Progenitor cell of endocrine pancreas (in vitro differentiated cells): ENCODE results near the gene RADIL. TPM values are rescaled to one million over a fixed set of nuclear protein-coding genes. Genes with fewer than 3 reads are reported as not detected.
A peak's percentile ranks its signal among the peaks of the same experiment; 100 is the strongest.

ENCODE experiments used
- DNase-seq: peaks from one replicate; pipeline ENCODE4 v3.0.0; 2021; ENCODE audit warnings: low spot score; ENCODE audit not compliant: unreplicated experiment
- H3K27ac Mint-ChIP-seq: 2 replicates; pipeline ENCODE4 v1.8.0; 2021; ENCODE audit warnings: mild to moderate bottlenecking, moderate library complexity, mixed read lengths
- H3K27me3 Mint-ChIP-seq: 2 replicates; pipeline ENCODE4 v1.8.0; 2021; ENCODE audit warnings: mixed read lengths
- H3K36me3 Mint-ChIP-seq: 2 replicates; pipeline ENCODE4 v1.8.0; 2022; ENCODE audit warnings: mixed read lengths; ENCODE audit not compliant: insufficient read depth
- H3K4me1 Mint-ChIP-seq: 2 replicates; pipeline ENCODE4 v1.8.0; 2021; ENCODE audit warnings: low read depth, mixed read lengths
- H3K4me3 Mint-ChIP-seq: 2 replicates; pipeline ENCODE4 v1.8.0; 2021; ENCODE audit warnings: low read depth, mild to moderate bottlenecking, moderate library complexity, mixed read lengths
- H3K9me3 Mint-ChIP-seq: 2 replicates; pipeline ENCODE4 v1.8.0; 2021; ENCODE audit warnings: low read depth, mixed read lengths
- total RNA-seq: library from RNA; stranded (reverse); gene quantifications from 2 replicates; pipeline ENCODE4 v1.2.1, GENCODE V29; 2021
- TF ChIP-seq, protein P1 (sequence below): fragments of 200-600 bp; sonication (generic); IDR thresholded peaks from one replicate; pipeline ENCODE4 v1.5.0; 2021; ENCODE audit warnings: antibody characterized with exemption, mild to moderate bottlenecking; ENCODE audit not compliant: unreplicated experiment

Gene RADIL
- total RNA-seq, 1 donor from 2014 or later: 2.0 TPM

- H3K4me3 Mint-ChIP-seq: no peak overlapping the region
- peaks cover 3% of the 10 kb centered on the region for H3K27me3 Mint-ChIP-seq
- TF ChIP-seq, protein P1, sequence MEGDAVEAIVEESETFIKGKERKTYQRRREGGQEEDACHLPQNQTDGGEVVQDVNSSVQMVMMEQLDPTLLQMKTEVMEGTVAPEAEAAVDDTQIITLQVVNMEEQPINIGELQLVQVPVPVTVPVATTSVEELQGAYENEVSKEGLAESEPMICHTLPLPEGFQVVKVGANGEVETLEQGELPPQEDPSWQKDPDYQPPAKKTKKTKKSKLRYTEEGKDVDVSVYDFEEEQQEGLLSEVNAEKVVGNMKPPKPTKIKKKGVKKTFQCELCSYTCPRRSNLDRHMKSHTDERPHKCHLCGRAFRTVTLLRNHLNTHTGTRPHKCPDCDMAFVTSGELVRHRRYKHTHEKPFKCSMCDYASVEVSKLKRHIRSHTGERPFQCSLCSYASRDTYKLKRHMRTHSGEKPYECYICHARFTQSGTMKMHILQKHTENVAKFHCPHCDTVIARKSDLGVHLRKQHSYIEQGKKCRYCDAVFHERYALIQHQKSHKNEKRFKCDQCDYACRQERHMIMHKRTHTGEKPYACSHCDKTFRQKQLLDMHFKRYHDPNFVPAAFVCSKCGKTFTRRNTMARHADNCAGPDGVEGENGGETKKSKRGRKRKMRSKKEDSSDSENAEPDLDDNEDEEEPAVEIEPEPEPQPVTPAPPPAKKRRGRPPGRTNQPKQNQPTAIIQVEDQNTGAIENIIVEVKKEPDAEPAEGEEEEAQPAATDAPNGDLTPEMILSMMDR: no peak
- H3K27ac Mint-ChIP-seq: no peak overlapping the region
- H3K36me3 Mint-ChIP-seq: no peaks in the 10 kb centered on the region
- no peak for DNase-seq
- no peaks in the 10 kb centered on the region for H3K4me1 Mint-ChIP-seq
- H3K9me3 Mint-ChIP-seq: no peaks in the 10 kb centered on the region
Observed at GRCh38 chr7:4875391-4875790, 8.1 kb downstream of the RADIL start.

GRCh38 chr7:4873071-4873944 is 10.2 kb downstream of the RADIL start:
- no peak for DNase-seq
- TF ChIP-seq, protein P1: no peak
- Mint-ChIP-seq H3K9me3 (no peaks in the 10 kb centered on the region), H3K27ac (no peak overlapping the region), H3K4me1 (no peaks in the 10 kb centered on the region), H3K4me3 (no peak overlapping the region), H3K27me3 (no peaks in the 10 kb centered on the region), H3K36me3 (no peaks in the 10 kb centered on the region)

DNA sequence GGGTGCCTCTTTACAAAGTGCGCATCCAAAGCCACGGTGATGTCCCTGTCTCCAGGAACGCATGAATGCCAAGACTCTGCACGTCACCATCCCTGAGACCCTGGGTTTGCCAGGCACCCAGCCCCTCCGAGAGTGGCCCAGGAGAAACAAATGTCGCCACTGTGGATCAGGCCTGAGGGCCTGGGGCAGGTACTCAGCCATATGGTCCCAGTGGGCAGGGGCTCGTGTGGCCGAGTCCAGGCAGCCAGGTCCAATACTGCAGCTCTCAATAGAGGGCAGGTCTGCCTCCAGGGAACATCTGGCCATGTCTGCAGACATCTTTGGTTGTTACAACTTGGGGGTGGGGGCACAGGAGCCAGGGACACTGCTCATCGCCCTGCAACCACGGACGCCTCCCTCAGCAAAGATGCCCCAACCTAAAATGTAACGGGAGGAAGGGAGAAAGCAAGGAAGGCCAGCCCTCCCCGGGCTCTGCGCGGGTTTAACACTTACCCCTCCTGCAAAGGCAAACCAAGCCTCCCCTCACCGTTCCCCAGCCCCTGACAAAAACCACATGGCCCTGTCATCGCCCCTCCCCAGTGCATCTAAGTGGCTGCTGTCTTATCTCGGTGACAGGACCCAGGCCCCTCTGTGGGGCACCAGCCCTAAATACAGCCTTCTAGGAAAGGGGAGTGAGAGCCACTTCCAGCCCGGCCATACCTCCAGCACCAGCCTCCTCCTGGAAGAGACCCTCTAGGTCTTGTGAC is 11.4 kb downstream of the RADIL start:
- Mint-ChIP-seq H3K4me1 (no peaks in the 10 kb centered on the region), H3K36me3 (no peaks in the 10 kb centered on the region), H3K4me3 (no peak overlapping the region), H3K9me3 (no peaks in the 10 kb centered on the region), H3K27me3 (no peaks in the 10 kb centered on the region), H3K27ac (peak overlapping the region; percentile 56)
- TF ChIP-seq, protein P1: no peak
- DNase-seq: no peak

DNA sequence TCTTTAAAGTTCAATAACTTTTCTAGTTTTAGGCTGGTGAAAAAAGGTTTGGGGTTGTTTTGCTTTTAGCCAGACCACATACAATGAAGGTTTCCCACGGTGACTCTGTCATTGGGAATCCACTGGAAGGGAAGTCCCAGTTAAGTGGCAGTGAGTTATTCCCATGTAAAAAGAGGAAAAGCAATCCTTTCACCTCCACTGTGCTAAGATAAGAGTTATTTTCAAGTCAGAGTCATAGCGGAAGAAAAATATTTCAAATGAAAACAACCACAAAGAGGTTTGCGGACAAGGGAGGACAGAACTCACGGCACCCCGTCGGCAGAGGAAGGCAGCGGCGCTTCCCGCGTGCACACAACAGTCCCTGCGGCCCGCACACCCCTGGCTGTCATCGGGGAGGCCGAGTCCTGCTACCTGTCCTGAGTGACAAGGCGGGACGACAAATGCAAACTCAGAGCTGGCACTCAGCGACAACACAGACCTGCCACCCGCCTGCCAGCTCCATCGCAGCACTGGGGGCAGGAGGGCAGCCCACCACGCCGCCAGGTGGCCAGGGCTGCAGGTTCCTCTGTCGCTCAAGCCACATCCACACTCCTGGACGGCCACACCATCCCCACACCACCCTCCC is 12.3 kb downstream of the RADIL start:
- no peak for DNase-seq
- H3K36me3 Mint-ChIP-seq: no peaks in the 10 kb centered on the region
- no peak overlapping the region for H3K27ac Mint-ChIP-seq
- H3K4me1 Mint-ChIP-seq: no peaks in the 10 kb centered on the region
- H3K27me3 Mint-ChIP-seq: no peaks in the 10 kb centered on the region
- no peaks in the 10 kb centered on the region for H3K9me3 Mint-ChIP-seq
- TF ChIP-seq, protein P1: no peak
- H3K4me3 Mint-ChIP-seq: no peak overlapping the region

DNA sequence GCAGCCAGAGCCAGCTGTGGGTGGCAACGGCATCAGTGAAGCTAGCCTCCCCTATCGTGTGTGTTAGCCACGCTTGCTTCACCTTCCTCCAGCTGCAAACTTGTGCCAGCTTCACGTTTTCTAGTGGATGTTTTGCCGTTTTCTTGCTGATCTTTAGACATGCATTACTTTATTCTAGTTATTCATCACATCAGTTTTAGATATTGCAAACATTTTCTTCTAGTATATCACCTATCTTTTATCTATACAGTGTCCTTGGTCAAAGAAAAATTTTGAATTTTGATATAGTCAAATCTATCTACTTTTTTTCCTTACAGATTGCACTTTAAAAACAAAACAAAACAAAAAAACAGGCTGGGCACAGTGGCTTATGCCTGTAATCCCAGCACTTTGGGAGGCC is 15.0 kb downstream of the RADIL start:
- Mint-ChIP-seq H3K27ac (no peak overlapping the region), H3K27me3 (peaks cover 3% of the 10 kb centered on the region), H3K9me3 (no peaks in the 10 kb centered on the region), H3K4me3 (no peak overlapping the region), H3K4me1 (no peaks in the 10 kb centered on the region), H3K36me3 (no peaks in the 10 kb centered on the region)
- DNase-seq: no peak
- TF ChIP-seq, protein P1: no peak
